CD4-positive, alpha-beta T cell treated with Interleukin-21 for 1 hour (primary cell): ENCODE results near the gene VAMP8.
"Not testable (repeated sequence)": the region's sequence is repeated elsewhere in the genome, so short reads cannot be mapped to it uniquely, and the experiment has no call there.

ENCODE experiments used
- DNase-seq: peaks from one replicate; pipeline ENCODE4 v3.0.0-alpha.2; 2020

The VAMP8 gene

GRCh38 chr2:85600951-85601770 is 23.8 kb downstream of the VAMP8 start:
- DNase-seq: no peak

- DNase-seq: no peak
These were observed 24.5 kb downstream of the VAMP8 start for GRCh38 chr2:85601771-85602475.

- peak; percentile 89 for DNase-seq
These were observed 25.3 kb downstream of the VAMP8 start, which contains the start of gene TMEM150A for GRCh38 chr2:85602476-85603234. Gene TMEM150A, minus strand, starts transcription at chr2:85602698. Its CDS starts 750 bp downstream, at chr2:85601948.

DNA sequence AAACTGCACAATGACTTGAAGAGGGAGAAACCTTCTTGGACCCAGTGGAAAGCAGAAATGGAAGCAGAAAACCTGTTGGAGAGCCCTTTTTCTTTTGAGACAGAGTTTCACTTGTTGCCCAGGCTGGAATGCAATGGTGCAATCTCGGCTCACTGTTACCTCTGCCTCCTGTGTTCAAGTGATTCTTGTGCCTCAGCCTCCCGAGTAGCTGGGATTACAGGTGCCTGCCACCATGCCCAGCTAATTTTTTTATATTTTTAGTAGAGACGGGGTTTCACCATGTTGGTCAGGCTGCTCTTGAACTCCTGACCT is 26.7 kb downstream of the VAMP8 start:
- DNase-seq: not testable (repeated sequence)

GRCh38 chr2:85604568-85605339 is 27.4 kb downstream of the VAMP8 start:
- no peak for DNase-seq

- DNase-seq: no peak
These were observed 28.2 kb downstream of the VAMP8 start for GRCh38 chr2:85605406-85606115.

DNA sequence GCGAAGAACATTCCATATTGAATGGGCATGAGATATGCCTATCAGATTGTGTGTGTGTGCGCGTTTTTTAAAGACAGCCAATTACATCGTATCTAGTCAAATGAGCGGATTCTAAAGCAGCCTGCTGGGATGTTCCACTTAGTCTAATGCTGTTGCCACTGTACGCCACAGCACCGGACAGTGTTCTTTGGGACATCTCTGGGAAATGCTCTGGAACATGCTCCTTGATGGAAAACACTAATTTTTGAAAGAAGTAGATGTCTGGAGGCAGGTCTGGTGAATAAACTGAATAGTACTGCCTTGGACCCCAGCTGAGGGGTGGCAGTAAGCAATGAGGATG is 28.7 kb downstream of the VAMP8 start:
- DNase-seq: no peak

DNA sequence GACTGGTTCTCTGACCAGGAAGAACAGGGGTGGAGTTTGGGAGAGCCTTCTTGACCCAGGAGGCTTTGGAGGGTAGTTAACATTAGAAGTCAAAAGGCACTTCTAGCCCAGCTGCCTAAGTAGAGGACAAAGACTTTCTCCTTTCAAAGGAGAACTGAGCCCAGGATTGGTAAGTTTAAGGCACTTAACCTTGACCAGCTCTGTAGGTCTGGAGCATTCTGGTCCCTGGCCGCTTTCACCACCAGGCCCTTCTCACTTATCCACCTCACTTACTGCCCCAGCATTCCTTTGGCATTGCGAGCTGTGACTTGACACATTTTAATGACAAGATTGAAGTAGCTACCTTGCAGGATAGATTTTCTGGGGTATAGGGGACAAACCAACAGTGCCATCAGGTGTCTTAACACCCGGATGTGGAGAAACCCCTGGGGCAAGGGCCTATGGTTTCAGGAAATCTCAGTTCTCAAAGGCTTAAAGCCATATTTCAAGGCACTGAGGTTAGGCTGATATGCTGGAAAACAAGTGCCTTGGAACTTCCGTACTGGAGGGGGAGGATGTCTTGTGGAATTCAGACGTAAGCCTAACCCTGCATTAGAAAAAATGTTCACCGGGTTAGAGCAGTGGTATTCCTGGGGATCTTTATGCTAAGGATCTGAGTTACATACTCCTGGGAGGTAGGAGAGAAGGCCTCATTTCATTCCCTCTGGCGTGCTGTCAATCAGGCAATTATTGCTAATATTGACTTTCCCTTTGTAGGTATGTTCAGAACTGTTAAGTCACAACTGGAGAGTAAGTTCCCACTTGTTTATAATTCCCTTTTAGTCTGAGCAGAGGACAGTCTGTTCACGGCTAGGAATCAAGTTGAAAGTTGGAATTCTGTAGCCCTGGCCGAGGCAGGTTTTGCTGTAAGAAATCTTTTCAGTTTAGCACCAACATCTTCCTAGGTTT is 30.2 kb downstream of the VAMP8 start:
- DNase-seq: no peak

DNA sequence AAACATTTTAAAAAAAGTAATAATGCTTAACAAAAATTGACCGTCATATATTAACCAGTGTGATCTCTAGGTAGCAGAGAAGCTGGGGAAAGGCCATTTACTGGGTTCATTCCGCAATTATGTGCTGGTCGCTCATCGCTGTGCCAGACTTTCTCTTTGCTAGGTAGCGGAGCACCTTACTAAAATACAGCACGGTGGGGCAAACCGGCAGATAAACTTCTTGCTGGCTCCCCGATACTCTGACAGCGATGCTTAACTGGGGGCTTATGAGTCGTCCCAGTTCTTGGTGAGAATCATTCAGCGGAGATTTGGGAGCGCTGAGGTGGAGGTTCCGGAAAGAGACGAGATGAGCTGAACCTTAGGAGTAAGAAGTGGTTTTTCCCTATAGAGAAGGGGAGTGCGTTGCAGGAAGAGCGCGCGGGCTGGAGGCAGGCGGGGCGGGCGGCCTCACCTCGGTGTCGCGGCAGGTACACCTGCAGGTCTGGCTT is 33.9 kb downstream of the VAMP8 start:
- DNase-seq: no peak

- peak; percentile 86 for DNase-seq
These were observed 34.6 kb downstream of the VAMP8 start, which contains the start of gene C2orf68 for GRCh38 chr2:85611705-85612587. Gene C2orf68, minus strand, starts transcription at chr2:85612066. Its CDS starts 82 bp downstream, at chr2:85611984.

DNA sequence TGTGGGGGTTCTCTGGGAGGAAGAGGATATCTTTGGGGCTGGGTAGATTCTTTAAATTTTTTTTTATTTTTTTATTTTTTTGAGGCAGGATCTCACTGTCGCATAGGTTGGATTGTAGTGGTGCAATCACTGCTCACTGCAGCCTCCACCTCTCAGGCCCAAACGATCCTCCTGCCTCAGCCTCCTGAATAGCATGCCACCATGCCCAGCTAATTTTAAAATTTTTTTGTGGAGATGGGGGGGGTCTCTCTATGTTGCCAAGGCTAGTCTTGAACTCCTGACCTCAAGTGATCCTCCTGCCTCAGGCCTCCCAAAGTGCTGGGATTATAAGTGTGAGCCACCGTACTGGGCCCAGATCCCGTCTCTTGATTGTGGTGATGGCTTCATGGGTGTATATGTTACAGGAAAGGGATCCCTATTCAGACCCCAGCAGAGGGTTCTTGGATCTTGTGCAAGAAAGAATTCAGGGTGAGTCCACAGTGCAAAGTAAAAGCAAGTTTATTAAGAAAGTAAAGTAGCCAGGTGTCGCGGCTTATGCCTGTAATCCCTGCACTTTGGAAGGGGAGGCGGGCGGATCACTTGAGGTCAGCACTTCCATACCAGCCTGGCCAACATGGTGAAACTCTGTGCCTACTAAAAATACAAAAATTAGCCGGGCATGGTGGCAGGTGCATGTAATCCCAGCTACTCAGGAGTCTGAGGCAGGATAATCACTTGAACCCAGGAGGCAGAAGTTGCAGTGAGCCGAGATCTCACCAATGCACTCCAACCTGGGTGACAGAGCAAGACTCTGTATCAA is 36.5 kb downstream of the VAMP8 start:
- no peak for DNase-seq

DNA sequence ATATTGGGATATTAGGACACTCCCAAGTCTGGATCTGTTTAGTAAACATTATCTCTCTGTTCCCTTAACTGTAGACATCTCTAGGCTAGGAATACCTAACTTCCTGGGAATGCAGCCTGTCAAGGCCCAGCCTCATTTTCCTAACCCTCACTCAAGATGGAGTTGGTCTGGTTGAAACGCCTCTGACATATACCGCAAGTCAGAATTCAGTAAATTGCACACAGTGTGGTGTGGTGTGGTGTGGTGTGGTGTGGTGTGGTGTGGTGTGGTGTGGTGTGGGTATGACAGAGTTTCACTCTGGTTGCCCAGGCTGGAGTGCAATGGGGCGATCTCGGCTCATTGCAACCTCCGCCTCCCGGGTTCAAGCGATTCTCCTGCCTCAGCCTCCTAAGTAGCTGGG is 37.4 kb downstream of the VAMP8 start:
- not testable (repeated sequence) for DNase-seq

DNA sequence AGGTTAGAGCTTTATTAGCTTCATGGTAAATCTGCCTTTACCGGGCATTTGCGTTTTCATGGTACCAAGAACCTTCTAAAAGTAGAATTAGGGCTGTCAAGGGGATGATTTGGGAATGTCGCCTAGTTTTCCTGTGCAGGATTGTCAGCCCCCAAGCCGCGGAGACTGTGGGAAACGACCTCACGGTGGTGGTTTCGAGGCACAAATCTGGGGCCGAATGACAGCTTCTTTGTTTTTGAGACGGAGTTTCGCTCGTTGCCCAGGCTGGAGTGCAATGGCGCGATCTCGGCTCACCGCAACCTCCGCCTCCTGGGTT is 38.0 kb downstream of the VAMP8 start:
- no peak for DNase-seq

- not testable (repeated sequence) for DNase-seq
These were observed 40.3 kb downstream of the VAMP8 start for GRCh38 chr2:85617723-85618122.

GRCh38 chr2:85619617-85620016 is 42.2 kb downstream of the VAMP8 start:
- no peak for DNase-seq

DNA sequence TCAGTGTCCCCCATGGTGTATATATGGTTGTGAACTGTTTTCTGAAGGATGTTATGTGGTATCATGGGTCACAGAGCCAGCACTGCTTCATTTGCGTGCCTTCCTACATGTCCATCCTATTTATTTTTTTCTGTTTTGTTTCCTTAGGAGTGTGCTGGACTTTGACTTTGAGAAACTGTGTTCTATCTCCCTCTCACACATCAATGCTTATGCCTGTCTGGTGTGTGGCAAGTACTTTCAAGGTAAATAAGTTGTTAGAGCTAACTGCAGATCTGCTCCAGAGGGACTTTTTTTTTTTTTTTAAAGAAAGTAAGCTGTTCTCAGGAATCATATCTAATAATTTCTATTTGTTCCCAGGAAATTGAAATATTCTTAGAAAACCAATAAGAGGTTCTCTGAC is 44.0 kb downstream of the VAMP8 start:
- no peak for DNase-seq

DNA sequence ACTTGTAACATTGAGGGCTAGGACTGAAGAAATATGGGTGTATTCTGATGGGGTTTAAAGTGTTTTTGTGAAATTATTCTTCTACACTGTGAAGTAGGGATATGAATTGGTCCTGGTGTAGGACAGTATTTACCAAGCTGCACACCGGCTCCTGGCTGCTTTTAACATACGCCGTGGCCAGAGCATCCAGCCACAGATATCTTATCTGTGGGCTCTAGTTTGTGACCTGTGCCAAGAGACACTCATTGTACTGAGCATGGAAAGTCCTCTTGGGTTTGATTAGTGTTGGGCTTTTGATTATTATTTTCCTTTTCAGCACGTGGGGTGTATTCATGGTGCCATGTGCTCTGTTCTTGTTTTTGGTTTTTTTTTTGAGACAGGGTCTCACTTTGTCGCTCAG is 46.6 kb downstream of the VAMP8 start:
- no peak for DNase-seq

- DNase-seq: no peak
These were observed 51.3 kb downstream of the VAMP8 start for GRCh38 chr2:85628658-85629057.

- DNase-seq: no peak
These were observed 53.9 kb downstream of the VAMP8 start for GRCh38 chr2:85631316-85631715.
